ENCODE data around the gene ZBTB7A.
"Not testable (repeated sequence)": the region's sequence is repeated elsewhere in the genome, so short reads cannot be mapped to it uniquely, and the experiment has no call there.

- not testable (repeated sequence) for TF ChIP-seq CTCF (IDR thresholded peaks at IDR 0.05; ENCODE audit: insufficient read depth, low read length); POLR2AphosphoS5 (IDR thresholded peaks at IDR 0.05; ENCODE audit: low read depth); GABPA (IDR thresholded peaks at IDR 0.05; ENCODE audit: low read depth); REST (IDR thresholded peaks at IDR 0.05; ENCODE audit: insufficient replicate concordance, low read depth); SPI1 (IDR thresholded peaks at IDR 0.05; ENCODE audit: borderline replicate concordance, low read depth)
These were observed 67.9 kb downstream of the ZBTB7A start for GRCh38 chr19:3998667-3999412.

Measured in HL-60 (cell line).